ENCODE data around the gene KCNJ18.
"Not testable (repeated sequence)": the region's sequence is repeated elsewhere in the genome, so short reads cannot be mapped to it uniquely, and the experiment has no call there.

The KCNJ18 gene

DNA sequence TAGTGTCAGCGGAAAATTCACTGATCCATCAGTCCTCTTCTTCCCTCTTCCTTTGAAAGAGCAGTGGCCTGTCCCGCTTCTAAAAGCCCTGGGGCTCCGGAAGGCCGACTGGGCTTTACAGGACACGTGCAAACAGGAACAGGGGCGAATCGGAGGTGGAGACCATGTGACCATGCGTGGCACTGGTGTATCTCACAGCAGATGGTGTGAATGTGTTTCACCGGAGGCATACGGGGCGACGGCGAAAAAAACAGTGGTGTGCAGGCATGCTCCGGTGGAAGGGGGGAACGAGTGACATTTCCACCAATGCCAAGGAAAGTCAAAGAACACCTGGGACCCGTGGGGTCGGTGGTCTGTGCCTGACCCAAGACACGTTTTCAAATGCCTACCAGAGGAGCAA lies 8.4 kb upstream of the KCNJ18 start:
- FAIRE-seq; DNase-seq (ENCODE audit: insufficient read length, low spot score): not testable (repeated sequence)

DNA sequence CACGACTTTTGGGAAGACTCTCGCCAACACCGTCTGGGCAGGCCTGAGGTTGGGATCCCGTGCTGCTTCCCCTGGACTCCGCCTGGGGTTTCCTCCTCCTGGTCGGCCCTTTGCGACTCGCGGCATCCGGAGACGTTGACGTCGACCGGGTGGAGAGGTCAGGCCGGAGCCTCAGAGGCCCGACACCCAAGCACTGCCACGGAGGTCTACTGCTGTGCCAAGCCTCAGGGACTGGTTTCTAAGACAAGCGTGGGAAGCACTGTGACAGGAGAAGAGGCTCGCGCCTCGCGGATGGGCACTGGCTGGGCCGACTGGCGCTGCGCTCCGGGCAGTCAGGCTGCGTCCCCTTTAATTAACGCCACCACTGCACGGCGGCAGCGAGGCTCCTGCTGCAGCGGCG lies 7.9 kb upstream of the KCNJ18 start:
- not testable (repeated sequence) for FAIRE-seq; DNase-seq (ENCODE audit: insufficient read length, low spot score)

DNA sequence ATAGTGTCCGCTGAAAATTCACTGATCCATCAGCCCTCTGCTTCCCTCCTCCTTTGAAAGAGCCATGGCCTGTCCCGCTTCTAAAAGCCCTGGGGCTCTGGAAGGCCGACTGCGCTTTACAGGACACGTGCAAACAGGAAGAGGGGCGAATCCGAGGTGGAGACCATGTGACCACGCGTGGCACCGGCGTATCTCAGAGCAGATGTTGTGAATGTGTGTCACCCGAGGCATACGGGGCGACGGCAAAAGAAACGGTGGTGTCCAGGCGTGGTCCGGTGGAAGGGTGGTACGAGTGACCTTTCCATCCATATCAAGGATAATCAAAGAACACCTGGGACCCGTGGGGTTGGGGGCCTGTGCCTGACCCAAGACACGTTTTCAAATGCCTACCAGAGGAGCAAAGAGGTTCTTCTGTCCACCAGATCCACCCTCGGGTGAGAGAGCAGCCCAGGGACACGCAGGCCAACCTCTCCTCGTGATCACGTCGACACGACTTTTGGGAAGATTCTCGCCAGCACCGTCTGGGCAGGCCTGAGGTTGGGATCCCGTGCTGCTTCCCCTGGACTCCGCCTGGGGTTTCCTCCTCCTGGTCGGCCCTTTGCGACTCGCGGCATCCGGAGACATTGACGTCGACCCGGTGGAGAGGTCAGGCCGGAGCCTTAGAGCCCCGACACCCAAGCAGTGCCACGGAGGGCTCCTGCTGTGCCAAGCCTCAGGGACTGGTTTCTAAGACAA lies 7.1 kb upstream of the KCNJ18 start:
- DNase-seq (ENCODE audit: insufficient read length, low spot score); FAIRE-seq: not testable (repeated sequence)

DNA sequence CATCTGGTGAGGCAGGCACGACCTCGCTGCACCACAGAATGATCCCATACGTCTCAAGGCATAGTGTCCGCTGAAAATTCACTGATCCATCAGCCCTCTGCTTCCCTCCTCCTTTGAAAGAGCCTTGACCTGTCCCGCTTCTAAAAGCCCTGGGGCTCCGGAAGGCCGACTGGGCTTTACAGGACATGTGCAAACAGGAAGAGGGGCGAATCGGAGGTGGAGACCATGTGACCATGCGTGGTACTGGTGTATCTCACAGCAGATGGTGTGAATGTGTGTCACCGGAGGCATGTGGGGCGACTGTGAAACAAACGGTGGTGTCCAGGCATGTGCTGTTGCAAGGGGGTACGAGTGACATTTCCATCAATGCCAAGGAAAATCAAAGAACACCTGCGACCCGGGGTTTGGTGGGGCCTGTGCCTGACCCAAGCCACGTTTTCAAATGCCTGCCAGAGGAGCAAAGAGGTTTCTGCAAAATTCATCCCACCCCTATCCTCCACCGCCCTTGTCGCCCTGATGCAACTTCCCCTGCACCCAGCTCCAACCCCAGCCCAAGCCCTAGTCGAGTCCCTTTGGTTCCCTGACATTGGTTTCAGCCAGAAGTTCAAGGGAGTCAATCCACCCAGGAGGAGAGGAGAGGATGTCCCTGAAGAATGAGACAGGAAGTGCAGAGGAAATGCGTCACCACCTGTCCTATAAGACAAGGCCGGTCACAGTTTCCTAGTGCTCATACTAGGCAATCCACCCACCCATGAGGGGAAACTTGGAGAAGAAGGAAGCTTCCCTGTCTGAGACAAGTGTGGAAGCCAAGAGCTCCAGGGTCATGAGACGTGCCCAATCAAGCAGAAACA lies 5.9 kb upstream of the KCNJ18 start:
- DNase-seq (ENCODE audit: insufficient read length, low spot score) (no peak), FAIRE-seq (no peak)

- FAIRE-seq: no peak
- no peak for DNase-seq (ENCODE audit: insufficient read length, low spot score)
Observed at GRCh38 chr17:21687136-21687953, 5.0 kb upstream of the KCNJ18 start.

DNA sequence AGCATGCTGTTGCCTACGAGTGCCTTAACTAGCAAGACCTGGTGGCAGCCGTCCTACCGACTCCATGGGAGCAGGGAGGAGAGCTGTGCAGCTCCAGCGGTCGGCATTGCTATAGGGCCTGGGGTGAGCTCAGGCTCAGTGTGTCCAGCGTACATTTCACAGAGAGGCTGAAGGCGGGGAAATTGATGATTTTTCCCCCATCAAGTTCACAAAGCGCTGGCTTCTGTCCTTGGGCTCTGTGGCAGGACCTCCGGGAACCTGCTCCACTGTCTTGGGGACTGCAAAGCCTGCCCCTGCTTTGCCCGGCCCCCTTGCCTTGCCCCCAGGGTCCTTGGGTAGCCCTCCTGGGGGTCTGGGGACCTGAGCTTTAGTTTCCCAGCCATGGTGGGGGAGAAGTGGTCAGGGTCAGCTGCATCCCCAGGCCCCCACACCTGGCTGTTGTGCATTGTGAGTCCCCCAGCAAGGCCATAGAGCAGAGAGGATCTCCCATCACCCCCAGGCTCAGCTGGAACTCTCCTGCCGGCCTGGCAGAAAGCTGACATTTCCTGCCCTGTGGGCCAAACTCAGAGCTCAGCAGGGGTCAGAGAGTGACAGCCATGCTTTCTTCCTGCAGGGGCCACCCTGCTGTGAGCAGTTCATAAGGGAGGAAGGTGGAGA lies 3.9 kb upstream of the KCNJ18 start:
- no peak for FAIRE-seq

DNA sequence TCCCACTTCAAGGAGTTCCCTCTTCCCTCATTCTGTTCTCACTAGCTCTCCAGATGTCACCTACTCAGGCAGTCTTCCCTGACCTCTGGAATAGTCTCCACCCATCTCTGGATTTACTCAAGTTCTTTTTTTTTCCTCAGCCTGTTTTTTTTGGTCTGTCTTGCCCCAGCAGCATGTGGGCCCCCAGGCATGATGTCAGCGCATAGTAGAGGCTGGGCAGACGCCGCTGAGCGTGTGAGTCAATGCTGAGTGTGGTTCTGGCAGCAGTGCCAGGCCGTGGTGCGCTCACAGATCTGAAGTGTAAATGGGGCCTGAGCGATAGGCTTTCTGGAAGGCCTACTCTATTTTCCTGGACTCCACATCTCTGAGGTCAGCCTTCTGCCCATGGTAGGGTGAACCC lies 2.7 kb upstream of the KCNJ18 start:
- DNase-seq (ENCODE audit: insufficient read length, low spot score) (peak; percentile 78), FAIRE-seq (no peak)

More for the DNA sequence above, 3.9 kb upstream of the KCNJ18 start:
- DNase-seq (ENCODE audit: insufficient read length, low spot score): no peak

DNA sequence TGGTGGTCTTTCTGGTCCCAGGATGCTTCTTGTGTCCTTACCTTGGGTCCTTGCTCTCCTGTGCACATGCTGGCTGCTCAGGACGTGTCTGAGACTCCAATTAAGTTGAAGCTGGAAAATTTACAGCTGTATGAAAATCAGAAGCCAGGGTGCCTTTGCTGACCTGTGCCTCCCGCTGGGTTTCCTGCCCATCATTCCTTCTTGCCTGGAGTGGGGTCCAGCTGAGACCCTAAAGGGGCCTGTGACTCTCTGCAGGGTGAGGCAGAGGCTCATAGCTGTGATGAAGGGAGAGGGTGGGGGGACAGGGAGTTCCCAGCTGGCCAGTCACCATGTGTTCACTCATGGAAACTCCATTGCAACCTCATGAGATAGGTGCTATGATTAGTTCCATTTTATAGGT lies 1.5 kb upstream of the KCNJ18 start:
- not testable (repeated sequence) for DNase-seq (ENCODE audit: insufficient read length, low spot score); FAIRE-seq

DNA sequence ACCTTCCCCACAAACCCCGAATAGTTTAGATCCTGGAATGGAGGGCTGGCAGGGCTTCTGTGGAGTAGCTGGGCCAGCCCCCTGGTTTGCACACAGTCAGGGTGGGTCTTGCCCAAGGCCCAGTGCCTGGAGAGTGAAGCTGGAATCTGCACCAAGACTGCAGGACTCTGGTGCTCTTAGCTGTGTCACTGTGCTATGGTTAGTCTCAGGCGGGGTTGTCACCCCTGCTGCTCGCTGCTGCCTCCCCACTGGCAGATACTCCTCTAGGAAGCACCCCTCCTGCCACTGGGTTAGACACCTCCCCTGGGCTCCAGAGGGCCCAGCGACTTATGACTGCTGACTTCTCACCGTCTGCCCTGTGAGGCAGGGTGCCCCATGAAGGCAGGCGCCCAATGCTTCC lies 842 bp upstream of the KCNJ18 start:
- FAIRE-seq; DNase-seq (ENCODE audit: insufficient read length, low spot score): not testable (repeated sequence)

GRCh38 chr17:21692704-21693065 lies 362 bp downstream of the KCNJ18 start:
- not testable (repeated sequence) for FAIRE-seq; DNase-seq (ENCODE audit: insufficient read length, low spot score)

DNA sequence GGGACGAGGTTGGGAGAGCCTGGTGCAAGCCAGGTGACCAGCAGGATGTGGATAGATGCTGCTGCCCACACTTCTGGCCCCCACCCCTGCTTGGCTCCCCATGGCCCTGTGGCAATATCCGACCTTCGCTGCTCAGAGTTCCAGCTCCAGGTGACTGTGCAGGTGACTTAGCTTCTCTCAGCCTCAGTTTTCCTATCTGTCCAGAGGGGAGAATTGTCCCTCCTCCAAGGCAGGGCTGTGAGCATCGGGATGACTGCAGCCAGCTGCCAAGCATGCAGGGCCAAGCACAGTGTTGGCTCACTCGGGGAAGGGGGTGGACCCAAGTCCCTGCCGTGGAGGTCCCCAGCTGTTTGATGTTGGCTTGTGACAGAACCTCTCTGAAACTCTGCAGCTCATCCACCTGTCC lies 1.1 kb downstream of the KCNJ18 start:
- FAIRE-seq; DNase-seq (ENCODE audit: insufficient read length, low spot score): not testable (repeated sequence)

- FAIRE-seq; DNase-seq (ENCODE audit: insufficient read length, low spot score): not testable (repeated sequence)
Observed at GRCh38 chr17:21693937-21694336, 1.6 kb downstream of the KCNJ18 start.

- not testable (repeated sequence) for FAIRE-seq; DNase-seq (ENCODE audit: insufficient read length, low spot score)
Observed at GRCh38 chr17:21696227-21696626, 3.9 kb downstream of the KCNJ18 start.

- not testable (repeated sequence) for FAIRE-seq; DNase-seq (ENCODE audit: insufficient read length, low spot score)
Observed at GRCh38 chr17:21696842-21697507, 4.7 kb downstream of the KCNJ18 start.

GRCh38 chr17:21697508-21697860 lies 5.2 kb downstream of the KCNJ18 start:
- not testable (repeated sequence) for FAIRE-seq

GRCh38 chr17:21698437-21699075 lies 6.2 kb downstream of the KCNJ18 start:
- not testable (repeated sequence) for DNase-seq (ENCODE audit: insufficient read length, low spot score); FAIRE-seq

More at GRCh38 chr17:21697508-21697860, 5.2 kb downstream of the KCNJ18 start:
- not testable (repeated sequence) for DNase-seq (ENCODE audit: insufficient read length, low spot score)

GRCh38 chr17:21699124-21699523 lies 6.8 kb downstream of the KCNJ18 start:
- DNase-seq (ENCODE audit: insufficient read length, low spot score); FAIRE-seq: not testable (repeated sequence)

DNA sequence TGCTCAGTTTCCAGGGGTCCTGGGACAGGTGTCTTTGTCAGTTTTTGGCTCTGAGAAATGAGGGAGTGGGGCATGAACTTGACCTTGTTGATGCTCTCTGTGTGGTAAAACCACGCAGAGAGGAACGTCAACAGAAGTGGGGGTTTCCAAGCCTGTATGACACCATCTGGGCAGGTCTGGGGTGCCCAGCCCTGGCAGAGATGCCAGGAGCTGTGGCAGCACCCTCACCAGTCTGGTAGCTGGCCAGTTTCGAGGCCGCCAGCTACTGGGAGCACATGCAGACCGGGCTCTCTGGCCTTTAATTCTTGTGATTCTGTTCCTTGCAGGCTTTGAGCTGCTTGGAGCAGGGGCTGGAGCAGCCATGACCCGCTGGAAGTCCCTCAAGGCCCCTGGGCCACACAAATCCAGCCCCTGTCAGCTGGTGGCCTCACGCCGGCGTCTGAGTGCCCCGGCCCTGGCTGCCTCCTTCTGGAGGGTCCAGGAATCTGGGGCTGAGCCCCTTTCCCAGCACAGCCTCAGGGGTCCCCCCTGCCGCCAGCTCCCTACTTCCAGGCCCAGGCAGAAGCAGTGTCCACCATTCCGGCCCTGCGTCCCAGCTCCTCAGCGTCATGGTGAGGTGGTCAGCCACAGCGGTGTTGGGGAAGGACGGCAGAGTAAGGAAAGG lies 7.4 kb downstream of the KCNJ18 start:
- FAIRE-seq; DNase-seq (ENCODE audit: insufficient read length, low spot score): not testable (repeated sequence)

- not testable (repeated sequence) for DNase-seq (ENCODE audit: insufficient read length, low spot score); FAIRE-seq
Observed at GRCh38 chr17:21701090-21701489, 8.8 kb downstream of the KCNJ18 start.

Measured in HTR-8/SVneo (cell line).